ENCODE measurements around the gene GARS1. TPM values are rescaled to one million over a fixed set of nuclear protein-coding genes. Genes with fewer than 3 reads are reported as not detected.

Gene GARS1
- total and polyA plus RNA-seq, 9 donors = 35.0 to 253 (median 55.3) TPM

DNA sequence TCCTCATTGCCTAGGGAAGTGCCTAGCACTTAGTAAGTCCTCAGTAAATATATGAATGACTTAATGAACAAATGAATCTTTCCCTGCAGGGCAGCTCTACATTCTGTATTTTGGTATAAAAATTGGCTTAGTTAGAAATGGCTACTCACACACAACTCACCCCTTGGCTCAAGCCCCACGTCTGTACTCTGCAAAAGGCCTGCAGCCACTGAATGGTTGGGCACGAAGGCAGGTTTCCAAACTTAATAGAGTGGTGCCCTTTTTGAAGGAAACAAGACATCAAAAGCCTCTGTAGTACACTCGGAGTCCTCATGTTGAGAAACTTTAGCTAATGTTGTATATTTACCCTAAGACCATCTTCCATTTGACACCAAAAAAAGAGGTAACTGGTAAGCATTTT is 51.0 kb downstream of the GARS1 start:
- TF ChIP-seq, protein P1, sequence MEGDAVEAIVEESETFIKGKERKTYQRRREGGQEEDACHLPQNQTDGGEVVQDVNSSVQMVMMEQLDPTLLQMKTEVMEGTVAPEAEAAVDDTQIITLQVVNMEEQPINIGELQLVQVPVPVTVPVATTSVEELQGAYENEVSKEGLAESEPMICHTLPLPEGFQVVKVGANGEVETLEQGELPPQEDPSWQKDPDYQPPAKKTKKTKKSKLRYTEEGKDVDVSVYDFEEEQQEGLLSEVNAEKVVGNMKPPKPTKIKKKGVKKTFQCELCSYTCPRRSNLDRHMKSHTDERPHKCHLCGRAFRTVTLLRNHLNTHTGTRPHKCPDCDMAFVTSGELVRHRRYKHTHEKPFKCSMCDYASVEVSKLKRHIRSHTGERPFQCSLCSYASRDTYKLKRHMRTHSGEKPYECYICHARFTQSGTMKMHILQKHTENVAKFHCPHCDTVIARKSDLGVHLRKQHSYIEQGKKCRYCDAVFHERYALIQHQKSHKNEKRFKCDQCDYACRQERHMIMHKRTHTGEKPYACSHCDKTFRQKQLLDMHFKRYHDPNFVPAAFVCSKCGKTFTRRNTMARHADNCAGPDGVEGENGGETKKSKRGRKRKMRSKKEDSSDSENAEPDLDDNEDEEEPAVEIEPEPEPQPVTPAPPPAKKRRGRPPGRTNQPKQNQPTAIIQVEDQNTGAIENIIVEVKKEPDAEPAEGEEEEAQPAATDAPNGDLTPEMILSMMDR (IDR thresholded peaks at IDR 0.05) = no peak
- TF ChIP-seq POLR2A (IDR thresholded peaks at IDR 0.05) (no peak), EP300 (IDR thresholded peaks at IDR 0.05) (no peak)
- no peak overlapping the region for H3K27ac ChIP-seq
- H3K9me3 ChIP-seq = no peaks in the 10 kb centered on the region
- H3K4me3 ChIP-seq = no peak overlapping the region
- no peak for DNase-seq
- no peaks in the 10 kb centered on the region for H3K4me1 ChIP-seq (ENCODE audit: insufficient read depth)
- intact Hi-C loops (cut with DNase I) = no loop called here
- no peaks in the 10 kb centered on the region for H3K27me3 ChIP-seq
- 83 to 89% (median 89%) methylated on average over 3 of the region's 3 CpGs for WGBS, 3 donors
- no peaks in the 10 kb centered on the region for H3K36me3 ChIP-seq

DNA sequence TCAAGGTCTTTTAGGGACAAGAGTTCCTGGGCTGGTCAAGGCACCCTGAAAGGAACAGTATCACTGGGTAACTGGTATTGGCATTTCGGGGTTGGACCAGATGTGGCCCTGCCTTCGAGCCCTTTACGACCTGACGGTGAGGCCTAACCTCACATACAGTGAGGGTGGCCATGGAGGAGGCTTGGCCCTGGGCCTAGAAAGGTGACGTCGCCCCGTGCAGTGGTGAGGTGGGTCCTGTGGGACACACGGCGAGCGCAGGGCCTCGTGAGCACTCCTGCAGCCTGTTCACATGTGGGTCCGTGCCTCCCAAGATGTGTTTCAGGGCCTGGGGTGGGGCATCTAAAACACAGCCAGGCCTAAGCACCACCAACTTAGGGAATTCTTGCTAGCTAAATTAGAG is 51.5 kb downstream of the GARS1 start:
- no peak for TF ChIP-seq EP300 (IDR thresholded peaks at IDR 0.05)
- TF ChIP-seq POLR2A (IDR thresholded peaks at IDR 0.05) = no peak
- TF ChIP-seq, protein P1 (IDR thresholded peaks at IDR 0.05) = no peak
- 90 to 95% (median 90%) methylated on average over 12 of the region's 12 CpGs for WGBS, 3 donors
- Histone ChIP-seq H3K9me3 (no peaks in the 10 kb centered on the region), H3K36me3 (no peaks in the 10 kb centered on the region), H3K4me1 (ENCODE audit: insufficient read depth) (no peaks in the 10 kb centered on the region), H3K4me3 (no peak overlapping the region), H3K27me3 (no peaks in the 10 kb centered on the region), H3K27ac (no peak overlapping the region)
- no peak for DNase-seq
- intact Hi-C loops (cut with DNase I) = no loop called here

DNA sequence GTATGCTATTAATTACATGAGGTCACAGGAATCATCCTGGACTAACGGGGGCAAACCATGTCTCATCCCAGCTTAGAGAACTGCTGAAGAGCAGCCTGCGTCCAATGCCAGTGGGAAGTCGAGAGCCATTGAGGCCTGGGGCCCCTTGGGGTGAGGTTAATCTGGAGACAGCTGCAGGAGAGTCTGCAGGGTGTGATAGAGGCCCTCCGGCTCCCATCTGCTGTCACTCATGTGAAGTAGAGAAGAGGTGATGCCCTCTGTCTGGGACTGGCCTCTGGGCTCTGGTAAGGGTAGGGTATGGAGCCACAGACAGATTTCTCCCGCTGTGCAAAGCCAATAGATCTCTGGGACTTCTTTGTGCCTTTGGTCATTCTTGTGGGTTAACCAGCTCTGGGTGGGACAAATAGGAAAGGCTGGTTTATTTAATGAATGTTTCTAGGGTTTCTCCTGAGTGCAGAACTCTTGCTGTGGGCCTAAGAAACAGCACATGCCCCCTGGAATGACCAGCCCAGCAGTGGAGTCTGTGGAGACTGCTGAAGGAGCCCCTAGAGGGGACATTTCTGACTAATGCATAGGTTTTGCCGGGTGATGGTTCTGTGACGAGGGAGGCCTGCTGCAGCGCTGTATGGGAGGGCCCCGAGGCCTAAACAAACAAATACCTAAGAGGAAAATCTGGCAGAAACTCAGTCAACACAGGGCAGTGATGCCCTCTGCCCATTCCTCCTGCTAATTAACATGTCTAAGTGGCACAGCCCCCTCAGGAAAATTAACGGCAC is 53.1 kb downstream of the GARS1 start:
- intact Hi-C loops (cut with DNase I) = no loop called here
- Histone ChIP-seq H3K27ac (no peak overlapping the region), H3K4me1 (ENCODE audit: insufficient read depth) (no peaks in the 10 kb centered on the region), H3K36me3 (no peaks in the 10 kb centered on the region), H3K4me3 (no peak overlapping the region), H3K27me3 (no peaks in the 10 kb centered on the region), H3K9me3 (no peaks in the 10 kb centered on the region)
- no peak for DNase-seq
- WGBS, 3 donors = 63 to 83% (median 70%) methylated on average over 10 of the region's 10 CpGs
- TF ChIP-seq, protein P1 (IDR thresholded peaks at IDR 0.05) = no peak
- TF ChIP-seq EP300 (IDR thresholded peaks at IDR 0.05) (no peak), POLR2A (IDR thresholded peaks at IDR 0.05) (no peak)

DNA sequence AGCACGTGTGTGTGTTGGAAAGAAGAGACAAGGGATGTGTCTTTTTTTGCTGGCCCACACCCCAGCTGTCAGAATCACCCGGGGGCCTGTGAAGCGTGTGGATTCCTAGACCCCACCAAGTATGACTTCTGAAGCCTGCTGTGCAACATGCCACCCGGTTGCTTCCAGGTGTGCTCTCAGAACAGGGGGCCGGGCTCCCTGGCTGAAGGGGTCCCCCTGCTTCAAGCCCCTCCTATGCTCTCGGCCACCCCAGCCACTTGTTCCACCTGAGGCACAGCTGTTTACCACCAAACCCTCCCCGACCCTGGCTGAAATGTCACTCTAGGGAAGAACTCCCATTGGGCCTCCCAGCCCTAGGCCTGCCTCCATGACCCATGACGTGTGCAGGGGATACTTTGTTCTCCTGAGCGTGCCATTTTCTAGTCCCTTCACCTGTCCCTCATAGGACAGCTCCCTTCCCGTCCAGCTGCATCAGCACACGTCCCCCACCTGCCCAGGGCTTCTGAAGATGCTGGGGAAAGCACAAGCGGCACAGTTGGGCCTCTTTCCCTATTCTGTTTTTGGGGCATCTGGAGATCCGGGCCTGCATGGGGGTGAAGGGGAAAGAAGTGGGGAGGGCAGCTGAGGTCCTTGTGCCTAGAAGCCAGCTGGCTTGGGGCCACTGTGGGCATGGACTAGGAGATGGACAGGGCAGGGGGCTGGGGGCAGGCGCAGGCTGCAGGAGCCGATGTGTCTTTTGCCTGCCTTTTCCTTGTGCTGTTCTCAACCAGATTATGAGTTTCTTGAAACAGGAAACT is 54.3 kb downstream of the GARS1 start:
- no peak for TF ChIP-seq POLR2A (IDR thresholded peaks at IDR 0.05)
- TF ChIP-seq EP300 (IDR thresholded peaks at IDR 0.05) = no peak
- TF ChIP-seq, protein P1 (IDR thresholded peaks at IDR 0.05) = no peak
- Histone ChIP-seq H3K27me3 (no peaks in the 10 kb centered on the region), H3K4me1 (ENCODE audit: insufficient read depth) (no peaks in the 10 kb centered on the region), H3K36me3 (no peaks in the 10 kb centered on the region), H3K9me3 (no peaks in the 10 kb centered on the region), H3K4me3 (no peak overlapping the region), H3K27ac (no peak overlapping the region)
- intact Hi-C loops (cut with DNase I) = no loop called here
- no peak for DNase-seq
- 85 to 92% (median 87%) methylated on average over 15 of the region's 15 CpGs for WGBS, 3 donors

Measured in ovary (tissue), 9 donors.